ENCODE results near the gene SLC6A11. TPM values are rescaled to one million over a fixed set of nuclear protein-coding genes. Genes with fewer than 3 reads are reported as not detected.

Gene SLC6A11
- total RNA-seq, 1 experiment from 2014 or later: 1.5 TPM

DNA sequence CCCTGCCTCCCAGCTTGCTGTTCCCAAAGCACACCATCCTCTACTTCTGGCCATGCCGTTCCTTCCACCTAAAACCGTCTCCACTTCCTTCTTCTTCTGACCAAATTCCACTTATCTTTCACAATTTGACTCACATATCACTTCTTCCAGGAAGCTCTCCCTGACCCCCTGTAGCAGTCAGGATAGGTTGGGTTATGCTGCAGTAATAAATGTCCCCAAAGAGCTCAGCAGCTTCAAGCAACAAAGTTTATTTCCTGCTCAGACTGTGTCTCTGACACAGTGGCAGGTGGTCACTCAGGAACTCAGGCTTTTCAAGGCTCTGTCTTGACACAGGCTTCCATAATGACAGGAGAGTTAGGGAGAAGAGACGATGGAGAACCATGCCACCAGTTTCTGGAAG, 27.4 kb downstream of the SLC6A11 start:
- H2BK15ac ChIP-seq (ENCODE audit: low read depth, low read length): no peak overlapping the region
- H3K27me3 Mint-ChIP-seq (ENCODE audit: low read depth): peaks cover 78% of the 10 kb centered on the region
- H4K91ac ChIP-seq (ENCODE audit: insufficient read length, low read depth, low read length): no peak overlapping the region
- H3K27ac Mint-ChIP-seq: no peak overlapping the region
- no peaks in the 10 kb centered on the region; a peak in 1 of 7 replicates for H3K36me3 Mint-ChIP-seq (ENCODE audit: insufficient read depth in 1 of 3, low read depth in 3 of 3)
- no peak overlapping the region for H3K4ac ChIP-seq (ENCODE audit: low read depth, low read length)
- H3K9me3 Mint-ChIP-seq: no peaks in the 10 kb centered on the region; a peak in 1 of 5 replicates
- no peak overlapping the region for H3K27ac ChIP-seq (ENCODE audit: insufficient read length, low read depth, low read length)
- H4K8ac ChIP-seq (replicated peaks; ENCODE audit: insufficient read length, low read depth, low read length): no peak overlapping the region
- H3K79me2 ChIP-seq (ENCODE audit: insufficient read depth, low read length): no peaks in the 10 kb centered on the region
- no peaks in the 10 kb centered on the region for H3K27me3 ChIP-seq (ENCODE audit: insufficient read depth, low read length)
- H3K4me1 ChIP-seq (ENCODE audit: insufficient read depth, low read length): no peaks in the 10 kb centered on the region
- no peak overlapping the region for H3T11ph ChIP-seq (ENCODE audit: low read length)
- no peak overlapping the region for H2BK12ac ChIP-seq (ENCODE audit: insufficient read length, low read depth, low read length)
- H3K9me3 ChIP-seq (ENCODE audit: control insufficient read depth, low read depth, low read length): no peaks in the 10 kb centered on the region
- no peak overlapping the region for H3K9ac ChIP-seq (ENCODE audit: extremely low read depth, insufficient read length, low read length)
- no peaks in the 10 kb centered on the region for H3K4me1 Mint-ChIP-seq
- H3K14ac ChIP-seq (ENCODE audit: insufficient read depth, low read length): no peak overlapping the region
- H4K5ac ChIP-seq (ENCODE audit: insufficient read length, low read depth, low read length): no peak overlapping the region
- TF ChIP-seq, protein P1, sequence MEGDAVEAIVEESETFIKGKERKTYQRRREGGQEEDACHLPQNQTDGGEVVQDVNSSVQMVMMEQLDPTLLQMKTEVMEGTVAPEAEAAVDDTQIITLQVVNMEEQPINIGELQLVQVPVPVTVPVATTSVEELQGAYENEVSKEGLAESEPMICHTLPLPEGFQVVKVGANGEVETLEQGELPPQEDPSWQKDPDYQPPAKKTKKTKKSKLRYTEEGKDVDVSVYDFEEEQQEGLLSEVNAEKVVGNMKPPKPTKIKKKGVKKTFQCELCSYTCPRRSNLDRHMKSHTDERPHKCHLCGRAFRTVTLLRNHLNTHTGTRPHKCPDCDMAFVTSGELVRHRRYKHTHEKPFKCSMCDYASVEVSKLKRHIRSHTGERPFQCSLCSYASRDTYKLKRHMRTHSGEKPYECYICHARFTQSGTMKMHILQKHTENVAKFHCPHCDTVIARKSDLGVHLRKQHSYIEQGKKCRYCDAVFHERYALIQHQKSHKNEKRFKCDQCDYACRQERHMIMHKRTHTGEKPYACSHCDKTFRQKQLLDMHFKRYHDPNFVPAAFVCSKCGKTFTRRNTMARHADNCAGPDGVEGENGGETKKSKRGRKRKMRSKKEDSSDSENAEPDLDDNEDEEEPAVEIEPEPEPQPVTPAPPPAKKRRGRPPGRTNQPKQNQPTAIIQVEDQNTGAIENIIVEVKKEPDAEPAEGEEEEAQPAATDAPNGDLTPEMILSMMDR (conservative IDR thresholded peaks at IDR 0.05): no peak
- H3K18ac ChIP-seq (ENCODE audit: insufficient read length, low read depth, low read length): no peak overlapping the region
- H3K23ac ChIP-seq (ENCODE audit: insufficient read length, low read depth, low read length): no peak overlapping the region
- H2BK5ac ChIP-seq (ENCODE audit: insufficient read length, low read length): no peak overlapping the region
- H3K56ac ChIP-seq (ENCODE audit: insufficient read length, low read depth, low read length): no peak overlapping the region
- H3K4me3 Mint-ChIP-seq: no peak overlapping the region
- H3K23me2 ChIP-seq (ENCODE audit: insufficient read length, low read depth, low read length, poor library complexity, severe bottlenecking): no peaks in the 10 kb centered on the region
- H2BK20ac ChIP-seq (ENCODE audit: low read depth, low read length, poor library complexity, severe bottlenecking): no peak overlapping the region
- H4K20me1 ChIP-seq (ENCODE audit: control insufficient read depth, insufficient read depth, insufficient read length): no peaks in the 10 kb centered on the region
- DNase-seq: no peak
- H2AK5ac ChIP-seq (ENCODE audit: insufficient read length, low read length): no peak overlapping the region
- no peak overlapping the region for H2AFZ ChIP-seq (ENCODE audit: low read length)
- H2BK120ac ChIP-seq (ENCODE audit: low read depth, low read length, poor library complexity, severe bottlenecking): no peak overlapping the region
- WGBS (ENCODE audit: extremely low coverage, insufficient read length, low lambda C conversion rate): no CpG with 5 or more reads among the region's 3 CpGs
- no peaks in the 10 kb centered on the region for H3K79me1 ChIP-seq (ENCODE audit: insufficient read depth, low read depth, low read length, poor library complexity, severe bottlenecking)
- no peak overlapping the region for H3K4me2 ChIP-seq (ENCODE audit: insufficient read depth, insufficient read length, low read length)
